GM15510 (cell line): ENCODE measurements around the gene APOH.

Experiments used
- POLR2A ChIP-seq: IDR thresholded peaks from 3 replicates; pipeline ENCODE4 v1.6.1; 2011; ENCODE audit warnings: borderline replicate concordance; ENCODE audit not compliant: insufficient read length; ENCODE audit errors: extremely low read depth

The APOH gene

DNA sequence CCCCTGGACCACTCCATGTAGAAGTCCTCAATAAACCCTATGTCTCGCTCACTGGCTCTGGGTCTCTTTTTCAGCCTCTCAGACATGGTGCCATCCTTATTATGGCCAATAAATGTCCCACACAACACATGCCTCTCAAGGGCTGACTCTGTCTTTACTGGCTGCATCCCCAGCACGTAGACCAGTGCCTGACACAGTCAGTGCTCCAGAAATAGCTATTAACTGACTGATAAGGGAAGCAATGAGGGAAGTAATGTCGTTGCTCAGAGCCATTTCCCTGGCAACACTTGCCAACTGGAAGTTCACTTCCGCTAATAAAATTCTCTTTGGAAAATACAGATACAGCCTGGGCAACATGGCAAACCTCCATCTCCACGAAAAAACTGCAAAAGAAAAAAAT lies 19.1 kb upstream of the APOH start:
- TF ChIP-seq POLR2A, result no peak

DNA sequence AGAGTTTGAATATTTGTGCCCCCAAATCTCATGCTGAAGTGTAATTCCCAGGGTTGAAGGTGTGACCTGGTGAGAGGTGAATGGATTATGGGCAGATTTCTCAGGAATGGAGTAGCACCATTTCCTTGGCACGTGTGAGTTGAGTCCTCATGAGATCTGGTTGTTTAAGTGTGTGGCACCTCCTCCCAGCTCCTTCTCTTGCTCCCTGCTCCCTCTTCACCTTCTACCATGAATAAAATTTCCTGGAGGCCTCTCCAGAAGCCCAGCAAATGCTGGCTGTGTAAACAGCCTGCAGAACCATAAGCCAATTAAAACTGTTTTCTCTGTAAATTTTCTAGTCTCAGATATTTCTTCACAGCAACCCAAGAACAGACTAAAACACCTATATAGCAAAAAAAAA lies 12.6 kb upstream of the APOH start:
- no peak for TF ChIP-seq POLR2A

DNA sequence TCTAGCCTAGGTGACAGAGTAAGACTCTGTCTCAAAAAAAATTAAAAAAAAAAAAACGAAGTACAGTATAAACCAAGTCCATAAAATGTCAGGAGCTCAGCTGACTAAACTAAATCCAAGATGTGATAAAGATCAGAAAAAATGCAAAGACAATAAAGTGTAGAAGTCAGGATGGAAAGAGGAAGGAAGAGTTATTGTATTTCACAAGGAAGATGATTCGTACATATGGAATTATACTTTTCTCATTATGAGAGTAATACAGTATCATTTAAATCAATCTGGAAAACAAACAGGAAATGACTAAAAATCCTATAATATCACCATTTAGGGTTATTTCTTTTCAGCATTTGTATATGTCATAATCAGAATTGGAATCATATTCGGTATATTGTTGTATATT lies 11.4 kb upstream of the APOH start:
- no peak for TF ChIP-seq POLR2A

DNA sequence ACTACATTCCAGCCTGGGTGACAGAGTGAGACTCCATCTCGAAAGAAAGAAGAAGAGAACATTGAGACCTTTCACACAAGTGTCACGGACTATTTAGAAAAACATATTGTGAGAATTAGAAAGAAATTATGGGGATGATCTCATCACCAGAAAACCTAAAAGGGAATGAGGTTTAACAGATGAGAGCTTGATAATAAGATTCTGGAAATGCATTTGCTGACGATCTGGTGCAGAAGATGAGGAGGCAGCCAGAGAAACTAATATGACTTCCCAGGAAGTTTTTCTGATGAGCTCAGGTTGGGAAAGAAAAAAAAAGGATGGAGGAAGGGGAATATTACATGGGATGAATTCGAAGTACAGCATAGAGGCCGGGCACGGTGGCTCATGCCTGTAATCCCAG lies 10.8 kb upstream of the APOH start:
- no peak for TF ChIP-seq POLR2A

DNA sequence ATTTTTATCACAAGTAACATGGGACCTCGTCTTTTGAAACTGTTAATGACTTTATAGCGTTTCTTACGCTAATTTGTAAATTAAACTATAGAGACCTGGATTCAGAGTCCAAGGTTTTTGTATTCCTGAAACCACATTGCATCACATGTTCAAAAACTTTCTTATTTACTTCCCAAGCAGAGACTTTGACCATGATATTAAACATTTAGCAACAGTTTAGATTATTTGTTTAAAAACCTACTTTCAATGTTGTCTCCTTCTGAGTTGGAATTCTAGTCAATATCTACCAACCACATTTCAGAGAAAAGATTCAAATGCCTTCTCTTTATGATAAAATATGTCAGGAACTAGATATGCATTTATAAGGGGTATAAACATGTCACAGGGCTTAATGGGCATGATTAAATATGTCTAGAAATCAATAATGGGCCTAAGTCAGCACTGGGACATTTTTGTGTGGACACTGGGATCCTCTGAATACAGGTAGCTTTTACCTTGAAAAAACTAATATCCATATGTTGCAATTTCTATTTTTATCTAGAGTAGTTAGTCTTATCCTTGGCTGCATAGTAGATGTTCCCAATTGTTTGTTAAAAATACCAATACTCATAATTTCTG lies 6.3 kb upstream of the APOH start:
- TF ChIP-seq POLR2A, result no peak

DNA sequence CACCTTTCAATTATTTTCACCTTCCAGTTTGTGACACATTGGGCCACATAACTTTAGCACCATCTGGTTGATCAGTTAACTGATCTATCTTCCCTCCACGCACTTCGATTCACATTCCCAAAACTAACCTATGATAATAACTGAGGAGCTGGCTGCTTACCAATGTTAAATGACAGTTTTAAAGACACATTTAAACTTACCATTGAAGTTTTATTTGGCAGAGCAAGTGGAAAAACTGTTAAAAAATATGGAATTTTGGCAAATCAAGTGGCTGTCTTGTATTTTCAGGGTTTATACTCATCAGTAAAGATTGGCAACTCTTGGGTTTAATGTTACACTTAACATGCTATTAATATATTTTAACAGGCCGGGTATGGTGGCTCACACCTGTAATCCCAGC lies 5.4 kb upstream of the APOH start:
- TF ChIP-seq POLR2A, result no peak

GRCh38 chr17:66233023-66233753 lies 4.0 kb upstream of the APOH start:
- TF ChIP-seq POLR2A, result no peak

GRCh38 chr17:66230922-66231591 lies 1.8 kb upstream of the APOH start:
- TF ChIP-seq POLR2A, result no peak

- no peak for TF ChIP-seq POLR2A
Measured at GRCh38 chr17:66229783-66230538, 746 bp upstream of the APOH start.

DNA sequence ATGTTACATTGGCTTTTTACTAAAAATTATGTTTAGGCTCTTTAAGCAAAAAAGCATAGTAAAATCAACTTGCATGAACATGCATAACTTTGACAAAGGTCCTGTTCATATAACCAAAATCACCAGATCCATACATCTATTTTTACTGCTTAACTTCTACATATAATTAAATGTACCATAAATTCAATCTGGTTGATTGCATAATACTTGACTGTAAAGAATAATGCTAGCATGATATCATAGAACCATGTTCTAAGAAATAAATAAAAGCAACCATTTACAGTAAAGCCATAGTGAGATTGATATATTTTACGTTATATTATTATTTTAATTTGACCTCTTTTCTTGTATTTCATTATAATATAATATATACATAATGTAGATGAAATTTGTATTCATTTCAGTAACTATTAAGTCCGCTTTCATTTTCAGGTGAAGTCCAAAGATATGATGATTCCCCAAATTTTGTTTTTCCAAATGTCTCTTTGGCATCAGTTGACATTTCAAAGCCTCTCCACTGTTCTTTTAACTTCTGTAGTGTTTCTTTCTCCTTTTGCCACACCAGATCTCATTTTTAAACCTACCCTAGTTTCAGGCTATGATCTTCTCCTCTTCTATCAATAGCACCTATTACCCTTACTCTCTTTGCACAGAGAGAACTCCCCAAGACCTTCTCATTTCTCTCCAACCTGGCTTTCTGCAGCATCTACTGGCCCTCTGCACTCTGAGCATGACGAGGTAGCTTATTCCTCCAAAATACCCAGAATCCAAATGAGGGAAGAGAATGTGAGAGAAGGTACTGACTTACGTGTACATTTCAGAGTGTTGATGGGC lies 1.8 kb downstream of the APOH start:
- no peak for TF ChIP-seq POLR2A

DNA sequence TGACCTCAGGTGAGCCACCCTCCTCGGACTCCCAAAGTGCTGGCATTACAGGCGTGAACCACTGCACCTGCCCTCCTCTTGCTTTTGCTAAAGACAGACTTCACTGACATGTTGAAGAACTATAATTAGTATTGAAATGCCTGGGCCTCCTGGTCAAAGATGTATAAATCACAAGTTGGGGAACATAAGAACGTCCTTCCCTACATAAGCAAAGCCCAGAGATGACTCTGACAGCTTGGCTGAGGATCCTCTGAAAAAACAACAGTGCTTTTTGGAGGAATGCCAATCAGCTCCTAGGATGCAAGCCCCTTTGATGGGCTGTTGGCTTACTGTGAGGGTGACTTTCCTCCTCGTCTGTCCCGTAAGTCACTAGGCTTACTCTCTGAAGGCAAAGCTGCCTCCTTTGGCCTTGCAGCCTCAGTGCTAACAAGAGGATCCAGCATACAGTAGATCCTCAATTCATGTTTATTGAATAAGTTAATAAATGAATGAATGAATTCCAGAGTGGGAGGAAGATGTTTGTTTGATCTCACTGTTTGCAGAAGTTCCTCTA lies 6.3 kb downstream of the APOH start:
- no peak for TF ChIP-seq POLR2A

- TF ChIP-seq POLR2A, result no peak
Measured at GRCh38 chr17:66221755-66222530, 7.3 kb downstream of the APOH start.

DNA sequence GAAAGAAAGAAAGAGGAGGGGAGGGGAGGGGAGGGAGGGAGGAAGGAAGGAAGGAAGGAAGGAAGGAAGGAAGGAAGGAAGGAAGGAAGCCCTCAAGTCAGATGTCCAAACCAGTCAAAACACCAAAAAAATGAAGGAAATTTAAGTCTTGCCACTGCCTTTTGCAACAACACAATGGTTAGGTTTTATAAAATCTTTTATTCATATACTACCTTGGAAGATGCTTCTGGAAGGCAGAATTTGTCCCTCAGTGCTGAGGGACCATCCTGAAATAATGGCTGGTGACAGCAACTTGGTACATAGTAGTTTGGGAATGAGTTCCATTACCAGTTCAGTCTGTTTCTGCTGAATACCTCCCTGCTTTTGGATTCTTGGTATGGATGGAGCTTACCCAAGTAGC lies 7.9 kb downstream of the APOH start:
- TF ChIP-seq POLR2A, result no peak

DNA sequence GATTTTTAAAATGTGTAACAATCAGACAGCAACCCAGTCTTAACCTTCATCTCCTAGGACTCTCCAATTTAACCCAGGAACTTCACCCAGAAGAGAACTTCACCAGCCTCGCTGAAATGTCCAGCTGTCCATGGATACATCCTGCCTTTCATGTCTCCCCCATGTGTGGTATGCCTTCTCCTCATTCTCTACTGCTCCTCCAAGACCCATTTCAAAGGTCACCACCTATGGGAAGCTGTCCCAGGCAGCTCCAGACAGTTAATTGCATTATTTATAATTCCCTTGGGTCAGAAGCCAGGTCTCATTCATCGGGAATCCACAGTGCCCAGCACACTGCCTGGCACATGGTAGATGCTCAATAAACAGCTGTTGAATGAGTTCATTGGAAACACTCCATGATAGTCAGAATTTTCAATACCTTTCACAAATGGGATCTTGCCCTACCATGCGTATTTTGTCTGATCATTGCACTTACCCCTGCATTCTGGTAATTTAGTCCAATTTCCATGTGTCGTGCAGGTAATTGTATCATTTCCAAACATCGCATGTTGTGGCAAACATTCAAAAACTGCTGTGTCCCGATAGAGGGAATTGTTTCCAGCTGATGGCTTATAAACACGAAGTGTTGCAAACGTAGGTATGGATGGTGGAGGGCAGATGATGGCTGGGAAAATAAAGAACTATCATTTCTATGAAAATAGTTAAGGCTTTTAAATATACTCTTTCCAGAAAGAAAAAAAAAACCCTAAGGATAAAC lies 9.0 kb downstream of the APOH start:
- TF ChIP-seq POLR2A, result no peak

DNA sequence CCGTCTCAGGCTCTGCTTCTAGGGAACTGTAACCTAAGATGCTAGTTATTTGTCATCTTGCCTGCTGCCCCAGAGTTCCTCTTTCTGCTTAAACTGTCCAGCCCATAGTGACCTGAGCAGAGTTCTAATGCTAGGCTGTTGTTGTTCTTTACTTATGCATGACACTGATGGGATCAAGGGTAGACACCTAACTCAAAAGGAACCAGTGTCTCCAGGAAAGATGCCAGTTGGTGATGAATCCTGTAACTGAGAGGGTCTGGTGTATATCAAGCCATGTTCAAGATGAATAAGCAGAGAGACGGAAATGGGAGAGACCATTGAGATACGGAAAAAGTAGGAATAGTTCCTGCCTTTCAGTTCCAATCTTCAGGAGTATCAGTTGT lies 13.7 kb downstream of the APOH start:
- TF ChIP-seq POLR2A, result no peak
